Activated CD8-positive, alpha-beta memory T cell treated with anti-CD3 and anti-CD28 coated beads for 4 hours (primary cell): ENCODE data around the gene SH3PXD2A.

ENCODE experiments used
- DNase-seq, 2 donors: peaks; one replicate each; pipeline ENCODE4 v3.0.0-alpha.2; 2020; ENCODE audit warnings: low read depth in 2 of 2

The SH3PXD2A gene

GRCh38 chr10:103855424-103855823, at the start of gene SH3PXD2A:
Gene SH3PXD2A (minus strand): TSS chr10:103855576. CDS start chr10:103855266, 310 bp downstream.
- DNase-seq: no peak

DNA sequence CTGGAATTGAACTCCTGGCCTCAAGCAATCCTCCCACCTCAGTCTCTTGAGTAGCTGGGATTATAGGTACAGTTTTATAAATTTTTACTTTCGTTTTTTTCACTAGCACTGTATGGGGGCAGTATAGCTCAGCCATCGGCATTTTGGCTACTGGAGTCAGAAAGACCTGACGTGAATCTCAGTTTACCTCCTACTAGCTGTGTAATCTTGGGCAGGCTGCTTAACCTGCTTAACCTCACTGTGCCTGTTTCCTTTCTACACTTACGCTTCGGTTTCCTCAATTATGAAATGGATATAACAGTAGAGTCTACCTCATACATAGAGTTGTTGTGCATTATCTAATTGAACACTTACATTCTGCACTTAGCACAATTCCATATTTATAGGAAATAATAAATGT, 45.9 kb upstream of the SH3PXD2A start:
- no peak for DNase-seq

GRCh38 chr10:103899312-103899711, 43.9 kb upstream of the SH3PXD2A start:
- no peak for DNase-seq

DNA sequence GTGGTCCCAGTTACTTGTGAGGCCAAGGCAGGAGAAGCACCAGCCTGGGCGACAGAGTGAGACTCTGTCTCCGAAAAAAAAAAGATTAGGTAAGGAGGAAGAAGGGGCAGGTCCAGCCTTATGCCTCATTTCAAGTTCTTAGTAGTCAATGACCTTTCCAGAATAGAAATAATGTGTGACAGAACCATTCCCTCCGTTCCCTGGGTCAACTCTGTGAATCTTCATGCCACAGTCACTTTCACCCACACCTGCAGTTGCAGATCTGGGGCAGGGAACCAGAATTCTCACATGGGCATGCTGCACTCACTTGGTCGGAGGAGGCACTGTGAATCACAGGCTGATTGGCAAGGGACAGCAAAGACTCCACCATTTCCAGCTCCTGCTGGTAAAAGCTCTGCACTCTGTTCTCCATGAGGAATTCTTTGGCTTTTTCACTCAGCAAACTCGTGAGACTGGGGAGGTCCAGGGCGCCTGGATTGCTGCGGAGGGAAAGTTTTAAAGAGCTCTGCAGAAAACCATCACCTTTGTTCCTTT, 41.9 kb upstream of the SH3PXD2A start:
- DNase-seq: no peak

DNA sequence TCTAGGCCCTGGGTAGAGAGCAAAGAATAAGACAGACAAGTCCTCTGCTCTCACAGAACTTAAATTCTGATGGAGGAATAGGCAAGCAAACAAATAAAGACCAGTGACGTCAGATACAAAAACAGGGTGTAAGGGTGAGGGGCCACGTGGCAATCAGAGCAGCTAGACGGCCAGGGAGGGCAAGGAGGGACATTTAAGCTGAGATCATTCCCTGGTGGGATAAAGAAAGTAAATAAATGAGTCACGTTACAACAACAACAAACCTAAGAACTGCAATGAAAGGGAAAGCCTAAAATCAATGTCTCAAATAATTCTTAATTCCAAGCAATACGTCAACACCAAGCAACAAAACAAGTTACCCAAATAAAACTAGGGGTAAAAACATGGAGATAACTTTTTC, 40.8 kb upstream of the SH3PXD2A start:
- DNase-seq: no peak

- no peak for DNase-seq
Measured at GRCh38 chr10:103895411-103896186, 40.2 kb upstream of the SH3PXD2A start.

GRCh38 chr10:103894441-103894864, 39.1 kb upstream of the SH3PXD2A start:
- no peak for DNase-seq

DNA sequence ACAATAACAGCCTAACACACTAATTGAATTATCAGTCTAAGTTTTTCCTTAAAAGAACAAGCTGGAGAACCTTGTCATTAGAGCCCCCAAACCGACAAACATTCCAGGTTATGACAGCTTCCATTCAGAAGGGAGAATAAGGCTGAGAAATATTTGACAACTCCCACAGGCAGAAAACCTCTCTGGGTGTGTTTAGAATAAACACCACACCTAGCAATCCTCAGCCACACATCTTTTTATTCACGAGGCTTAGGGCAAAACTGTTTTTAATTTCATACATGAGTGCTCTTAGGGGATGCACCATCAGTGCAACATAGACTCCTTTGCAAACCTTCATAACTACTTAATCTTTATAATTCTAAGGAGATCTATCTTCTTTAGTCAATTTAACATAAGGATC, 38.4 kb upstream of the SH3PXD2A start:
- DNase-seq: no peak

DNA sequence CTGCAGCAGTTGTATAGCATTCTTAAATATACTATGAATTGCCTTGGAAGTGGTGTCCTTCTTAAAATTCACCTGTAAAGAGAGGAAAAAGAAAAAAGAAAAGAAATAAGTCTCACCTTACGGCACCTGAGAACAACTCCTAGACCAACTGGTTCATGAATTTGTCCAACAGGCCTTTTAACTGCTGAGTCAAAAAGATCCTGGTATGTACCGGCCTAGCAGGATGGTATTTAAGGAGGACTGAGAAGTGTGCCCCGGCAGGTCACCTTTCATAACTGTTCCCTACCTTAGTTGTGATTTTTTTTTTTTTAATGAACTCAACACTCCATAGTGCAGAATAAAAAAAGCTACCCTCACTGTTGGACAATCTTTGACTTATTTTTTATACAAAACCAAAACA, 36.8 kb upstream of the SH3PXD2A start:
- no peak for DNase-seq

- no peak for DNase-seq
Measured at GRCh38 chr10:103890688-103891087, 35.3 kb upstream of the SH3PXD2A start.

- DNase-seq: no peak
Measured at GRCh38 chr10:103890194-103890658, 34.9 kb upstream of the SH3PXD2A start.

GRCh38 chr10:103889121-103889720, 33.8 kb upstream of the SH3PXD2A start:
- DNase-seq: no peak

DNA sequence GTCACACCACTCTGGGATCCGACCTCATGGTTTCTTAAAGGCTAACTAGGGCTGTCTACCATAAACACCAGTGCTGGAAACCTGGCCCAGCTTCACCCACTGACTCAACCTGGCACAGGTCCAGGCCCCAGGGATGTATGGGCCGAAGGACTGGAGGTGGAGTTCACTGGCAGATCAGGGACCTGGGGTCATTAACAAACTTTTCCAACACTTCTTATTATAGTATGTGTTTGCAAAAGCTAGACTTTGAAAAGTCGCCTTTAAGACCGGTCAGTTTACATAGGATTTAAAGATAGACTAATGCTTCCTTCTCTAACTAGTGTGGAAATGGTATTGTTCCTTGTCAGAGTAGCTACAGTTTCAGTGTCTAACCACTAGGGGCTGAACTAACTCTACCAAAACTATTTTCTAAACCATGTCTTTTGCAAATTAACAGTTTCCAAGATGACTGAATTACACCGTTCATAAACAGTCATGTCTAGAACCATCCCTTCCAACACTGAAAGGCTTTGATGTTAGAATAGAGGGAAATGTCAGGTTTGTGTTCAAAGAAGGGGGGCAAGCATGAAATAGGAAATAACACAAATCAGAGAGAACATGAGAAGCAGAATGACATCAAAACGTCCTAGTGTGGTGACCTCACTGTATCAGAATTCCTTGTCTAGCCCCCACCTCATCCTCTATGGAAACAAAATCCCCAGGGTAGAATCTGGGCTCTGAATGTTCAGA, 32.9 kb upstream of the SH3PXD2A start:
- no peak for DNase-seq

- DNase-seq: no peak
Measured at GRCh38 chr10:103885617-103886016, 30.2 kb upstream of the SH3PXD2A start.

DNA sequence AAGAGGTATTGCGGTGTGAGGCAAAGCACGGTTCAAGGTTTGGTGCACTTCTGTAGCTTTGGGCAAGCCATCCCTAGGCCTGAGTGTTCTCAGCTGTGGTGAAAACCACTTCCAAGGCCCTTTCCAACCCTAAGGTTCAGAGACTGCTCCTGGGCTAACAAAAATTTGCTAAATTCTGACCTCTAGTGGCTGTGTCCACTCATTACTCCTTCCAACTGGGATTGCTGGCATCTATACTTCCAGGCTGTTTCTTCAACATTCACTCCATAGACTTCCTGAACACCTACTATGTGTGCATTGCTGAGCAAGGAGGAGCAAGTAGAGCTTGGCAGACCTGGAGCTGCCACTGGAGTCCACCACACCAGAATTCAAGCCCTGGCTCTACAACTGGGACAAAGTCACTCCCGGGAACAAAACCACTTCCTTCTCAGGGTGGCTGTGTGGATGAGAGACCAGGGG, 29.3 kb upstream of the SH3PXD2A start:
- DNase-seq: no peak

GRCh38 chr10:103882285-103883007, 27.1 kb upstream of the SH3PXD2A start:
- DNase-seq: no peak

- DNase-seq: no peak
Measured at GRCh38 chr10:103881416-103882284, 26.3 kb upstream of the SH3PXD2A start.

DNA sequence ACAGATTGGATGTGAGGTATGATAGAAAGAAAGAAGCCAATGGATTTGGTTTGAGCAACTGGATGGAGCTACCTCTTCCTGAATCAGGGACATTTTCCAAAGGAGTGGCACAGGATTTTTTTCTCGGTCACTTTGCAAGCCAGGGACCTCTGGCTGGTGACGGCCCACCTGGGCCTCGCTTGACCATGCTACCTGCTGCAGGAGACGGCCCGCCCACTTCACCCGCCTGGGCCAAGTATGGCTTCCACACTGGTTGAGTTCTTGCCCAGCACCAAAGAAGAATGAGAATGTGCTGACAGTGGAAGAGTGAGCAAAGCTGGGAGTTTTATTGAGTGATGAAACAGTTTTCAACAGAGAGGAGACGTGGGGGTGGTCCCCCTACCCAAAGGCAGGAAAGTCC, 24.5 kb upstream of the SH3PXD2A start:
- DNase-seq: no peak

DNA sequence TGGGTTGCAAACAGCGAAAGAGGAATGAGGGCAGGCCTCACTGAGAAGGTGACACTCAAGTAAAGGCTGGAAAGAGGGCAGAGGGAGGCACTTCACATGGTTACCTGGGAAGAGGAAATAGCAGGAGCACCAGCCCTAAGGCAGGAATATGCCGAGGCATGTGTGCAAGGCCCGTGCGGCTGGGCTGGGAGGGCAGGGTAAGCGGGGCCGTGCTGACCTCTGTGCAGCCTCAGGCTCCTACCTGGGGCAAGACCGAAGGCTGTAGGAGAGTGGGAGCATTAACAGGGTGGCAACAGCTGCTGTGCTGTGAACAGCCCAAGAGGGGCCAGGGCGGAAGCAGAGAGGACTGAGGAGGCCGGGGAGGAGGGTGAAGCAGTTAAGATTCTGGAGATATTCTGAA, 24.0 kb upstream of the SH3PXD2A start:
- no peak for DNase-seq

DNA sequence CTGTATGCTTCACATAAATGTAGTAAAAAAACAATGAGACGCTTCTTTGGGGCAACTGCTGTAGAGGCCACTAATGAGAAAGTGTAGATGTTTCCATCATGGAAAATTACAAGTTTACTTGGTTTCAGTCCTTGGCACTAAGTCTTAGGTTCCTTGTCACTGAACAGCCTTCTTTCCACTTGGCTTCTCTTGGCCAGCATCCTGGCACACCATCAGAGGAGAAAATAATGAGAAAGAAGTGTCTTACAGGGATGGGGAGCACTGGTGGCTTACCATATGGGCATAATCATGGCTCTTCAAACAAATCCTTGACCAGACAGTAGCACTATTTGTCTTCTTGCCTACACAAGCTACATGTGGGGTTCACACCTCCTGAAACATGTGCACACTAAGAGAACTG, 22.5 kb upstream of the SH3PXD2A start:
- DNase-seq: no peak

DNA sequence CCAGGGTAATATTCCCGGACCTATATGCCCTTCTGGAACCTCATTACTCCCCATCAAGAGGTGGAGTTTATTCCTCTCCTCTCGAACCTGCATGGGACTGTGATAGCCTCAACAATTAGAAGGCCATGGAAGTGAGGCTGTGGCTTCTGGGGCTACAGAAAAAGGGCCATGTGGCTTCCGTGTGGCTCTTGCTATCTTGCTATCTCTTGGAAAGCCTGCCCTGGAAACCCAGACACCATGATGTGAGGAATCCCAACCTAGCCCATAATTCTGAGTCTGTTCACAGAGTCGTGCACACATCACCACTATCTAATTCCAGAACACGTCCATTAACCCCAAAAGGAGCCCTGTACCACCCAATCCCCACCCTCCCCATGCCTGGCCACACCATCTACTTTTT, 20.8 kb upstream of the SH3PXD2A start:
- DNase-seq: no peak
